ENCODE results near the gene ZNF616.

GRCh38 chr19:52142001-52142595 is 2.4 kb upstream of the ZNF616 start:
- TF ChIP-seq EP300 (IDR thresholded peaks at IDR 0.05; ENCODE audit: borderline replicate concordance) (no peak), CEBPB (IDR thresholded peaks at IDR 0.05) (no peak), EGR1 (IDR thresholded peaks at IDR 0.05) (no peak)
